Stimulated activated CD8-positive, alpha-beta memory T cell treated with anti-CD3 and anti-CD28 coated beads, Interleukin-7, amount 100 ng/mL, for 4 hours (primary cell): Measurements from ENCODE around the gene NAT9.

Experiments used
- DNase-seq, 2 donors: peaks; one replicate each; pipeline ENCODE4 v3.0.0-alpha.2; 2020; ENCODE audit warnings: low read depth in 2 of 2

Gene NAT9

DNA sequence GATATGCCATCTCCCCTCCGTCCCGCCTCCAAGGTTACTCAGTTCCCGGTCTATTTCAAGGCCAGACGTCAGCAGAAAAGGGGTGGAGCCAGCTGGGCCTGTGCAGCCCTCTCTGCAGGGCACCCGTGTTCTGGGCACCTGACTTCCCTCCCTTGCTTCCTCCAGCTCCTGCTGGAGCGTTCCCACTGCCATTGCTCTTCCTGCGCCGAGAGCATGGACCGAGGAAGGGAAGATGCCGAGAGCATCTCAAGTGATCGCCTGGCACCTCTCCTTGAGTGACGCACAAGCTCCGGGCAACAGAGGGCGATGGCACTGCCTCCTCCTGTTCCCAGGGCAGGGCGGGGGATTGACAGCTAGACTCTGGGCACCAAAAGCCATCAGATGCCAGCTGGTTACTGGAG, 29.4 kb upstream of the NAT9 start:
- no peak for DNase-seq

GRCh38 chr17:74804683-74805082, 28.5 kb upstream of the NAT9 start:
- DNase-seq = no peak

GRCh38 chr17:74803971-74804370, 27.8 kb upstream of the NAT9 start:
- no peak for DNase-seq

DNA sequence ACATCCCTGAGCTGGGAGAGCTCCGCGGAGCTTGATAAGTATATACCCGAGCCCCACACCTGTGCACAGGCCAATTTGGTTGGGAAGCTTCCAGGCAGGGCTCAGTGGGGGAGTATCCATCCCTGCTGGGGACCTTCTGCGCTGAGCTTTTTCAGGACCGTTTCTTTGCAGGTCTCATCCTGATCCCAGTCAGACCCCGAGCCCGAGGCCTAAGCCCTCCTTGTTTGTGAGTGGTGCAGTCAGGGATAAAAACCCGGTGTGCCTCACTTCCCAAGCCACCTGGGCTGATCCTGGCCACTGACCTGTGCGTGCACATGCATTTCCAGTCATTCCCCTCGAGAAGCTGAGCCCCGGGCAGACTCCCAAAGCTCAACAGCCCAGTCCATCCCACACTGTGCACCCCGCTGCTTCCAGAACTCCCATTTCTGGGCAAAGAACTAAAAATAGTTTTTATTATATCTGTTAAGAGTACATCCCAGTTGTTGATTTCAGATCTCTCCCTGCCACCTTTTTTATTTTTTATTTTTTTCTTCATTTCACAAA, 27.3 kb upstream of the NAT9 start:
- no peak for DNase-seq

- no peak for DNase-seq
Measured at GRCh38 chr17:74801896-74802295, 25.8 kb upstream of the NAT9 start.

DNA sequence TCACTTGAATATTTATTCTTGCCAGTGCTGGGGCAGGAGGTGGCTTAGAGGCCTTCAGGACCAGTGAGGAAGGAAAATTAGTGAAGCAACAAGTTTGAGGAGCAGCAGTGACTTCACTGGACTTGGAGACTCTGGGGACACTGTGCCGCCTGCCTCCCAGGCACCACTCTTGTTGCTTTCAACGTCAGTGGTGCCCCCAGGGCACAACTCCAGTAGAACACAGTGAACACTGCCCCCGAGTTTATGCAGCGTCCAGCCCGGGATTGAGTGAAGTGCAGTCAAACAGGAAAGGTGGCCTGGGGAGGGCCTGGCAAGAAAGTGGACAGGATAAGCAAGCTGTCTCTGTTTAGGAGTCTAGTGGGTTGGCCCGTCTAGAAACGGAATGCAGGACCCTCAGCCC, 24.4 kb upstream of the NAT9 start:
- DNase-seq = no peak

- no peak for DNase-seq
Measured at GRCh38 chr17:74799097-74799496, 23.0 kb upstream of the NAT9 start.

GRCh38 chr17:74798239-74798707, 22.1 kb upstream of the NAT9 start:
- no peak for DNase-seq

GRCh38 chr17:74797824-74798223, 21.7 kb upstream of the NAT9 start:
- no peak for DNase-seq

DNA sequence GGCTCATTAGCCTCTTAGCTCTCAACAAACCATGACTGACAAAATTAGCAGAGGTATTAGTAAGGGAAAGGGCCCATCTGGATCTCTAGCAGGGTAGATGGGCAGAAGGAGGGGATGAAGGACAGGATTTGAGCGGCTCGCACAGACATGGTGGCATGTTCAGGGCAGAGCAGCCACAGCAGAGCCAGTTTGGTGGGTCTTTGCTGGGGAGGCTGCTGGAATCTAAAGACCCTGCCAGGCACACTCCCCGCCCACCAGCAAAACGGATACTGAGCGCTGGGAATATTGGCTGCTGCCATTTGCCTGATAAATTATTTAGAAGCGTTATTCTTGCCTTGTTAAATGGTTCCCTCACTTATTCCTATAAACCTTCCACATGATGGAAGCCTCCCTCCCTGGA, 20.7 kb upstream of the NAT9 start:
- DNase-seq = no peak

- no peak for DNase-seq
Measured at GRCh38 chr17:74796211-74796610, 20.1 kb upstream of the NAT9 start.

GRCh38 chr17:74795327-74796020, 19.3 kb upstream of the NAT9 start:
- no peak for DNase-seq

GRCh38 chr17:74792586-74793105, 16.5 kb upstream of the NAT9 start:
- no peak for DNase-seq

DNA sequence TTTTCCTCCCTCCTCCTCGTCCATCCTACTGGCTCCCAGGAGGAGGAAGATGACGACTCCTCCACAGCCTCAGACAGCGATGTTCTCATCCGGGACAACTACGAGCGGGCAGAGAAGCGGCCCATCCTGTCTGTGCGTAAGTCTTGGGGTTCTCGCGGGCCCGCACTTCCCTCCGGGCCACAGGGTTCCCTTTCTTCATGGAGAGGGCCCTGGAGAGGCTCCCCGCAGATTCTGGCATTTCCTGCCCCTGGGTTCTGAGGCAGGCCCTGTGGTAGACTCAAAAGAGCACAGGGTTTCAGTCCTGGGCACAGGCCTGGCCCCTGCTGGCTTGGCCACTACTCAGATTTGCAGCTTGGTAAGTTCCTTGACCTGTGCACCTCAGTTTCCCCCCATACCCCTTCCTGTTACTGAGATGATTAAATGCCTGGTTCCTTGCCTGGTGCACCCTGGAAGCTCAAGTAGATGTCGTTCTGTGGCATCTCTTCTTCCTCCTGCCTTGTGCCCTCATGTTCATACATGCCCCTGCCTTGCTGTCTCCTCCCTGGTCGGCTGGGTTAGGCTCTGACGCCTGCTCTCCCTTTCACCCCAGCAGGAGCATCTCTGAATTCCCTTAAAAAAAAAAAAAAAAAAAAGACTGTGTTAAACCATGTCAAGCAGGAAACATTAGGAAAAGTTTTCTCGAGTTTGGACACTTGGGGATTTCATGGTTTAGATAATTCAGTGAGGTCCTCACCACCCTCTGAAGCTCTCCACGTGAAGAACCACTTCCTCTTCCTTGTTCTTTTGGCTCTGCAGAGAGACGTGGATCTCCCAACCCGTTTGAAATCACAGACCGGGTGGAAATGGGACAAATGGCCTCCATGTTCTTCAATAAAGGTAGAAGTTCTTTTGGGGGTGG, 14.3 kb upstream of the NAT9 start:
- DNase-seq = no peak

- DNase-seq = no peak
Measured at GRCh38 chr17:74786431-74787055, 10.4 kb upstream of the NAT9 start.

DNA sequence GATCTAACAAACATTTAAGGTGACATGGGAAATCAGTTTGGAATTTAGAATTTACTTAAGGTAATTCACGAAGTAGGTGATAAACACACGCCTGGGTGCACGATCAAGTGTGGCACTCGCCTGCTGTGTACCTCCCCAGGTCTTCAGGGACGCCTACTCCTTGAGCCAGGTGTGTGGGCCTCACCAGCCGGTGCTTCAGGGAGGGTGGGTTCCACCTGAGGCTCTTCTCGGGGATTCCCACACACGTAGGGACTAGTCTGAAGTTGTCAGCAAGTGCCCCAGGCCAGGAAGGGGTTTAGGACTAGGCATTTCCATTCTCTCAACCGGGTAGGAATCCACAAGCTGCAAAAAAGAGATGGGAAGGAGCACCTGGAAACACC, 9.8 kb upstream of the NAT9 start:
- DNase-seq = no peak

DNA sequence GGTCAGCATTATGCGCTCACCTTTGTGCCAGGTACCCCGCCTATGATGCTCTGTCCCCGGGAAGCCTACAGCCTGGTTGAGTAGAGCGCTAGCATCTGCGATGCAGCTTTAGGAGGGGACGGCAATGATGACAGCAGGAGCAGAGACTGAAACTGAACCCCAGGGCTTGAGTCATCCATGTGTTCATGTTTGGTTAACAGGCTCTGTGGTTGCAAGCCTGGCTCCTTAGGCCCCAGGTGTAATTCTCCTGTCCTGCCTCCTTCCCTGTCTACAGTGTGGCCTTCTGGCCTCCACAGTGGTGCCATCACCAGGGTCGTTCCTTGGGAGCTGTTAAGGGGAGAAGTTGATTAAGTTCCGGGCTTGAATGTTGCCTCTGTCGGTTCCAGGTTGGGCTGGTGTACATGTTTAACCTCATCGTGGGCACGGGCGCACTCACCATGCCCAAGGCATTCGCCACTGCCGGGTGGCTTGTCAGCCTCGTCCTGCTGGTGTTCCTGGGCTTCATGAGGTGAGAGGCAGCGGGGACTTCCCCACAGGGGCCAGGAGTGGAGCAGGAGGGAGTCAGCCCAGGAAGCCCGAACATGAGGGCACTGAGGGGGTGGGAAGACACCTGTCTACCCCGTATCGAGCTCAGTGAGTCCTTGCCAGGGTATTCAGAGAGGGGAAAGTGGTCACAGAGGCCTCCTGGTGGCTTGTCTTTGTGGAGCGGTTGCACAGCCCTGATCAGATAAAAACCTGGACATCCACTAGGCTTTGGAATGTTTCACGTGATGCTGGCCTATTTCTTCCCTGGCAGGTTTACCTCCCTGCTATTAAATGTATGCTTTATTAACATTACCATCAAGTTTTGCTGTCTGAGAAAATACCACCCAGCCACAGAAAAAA, 9.2 kb upstream of the NAT9 start:
- no peak for DNase-seq

- DNase-seq = no peak
Measured at GRCh38 chr17:74784125-74784810, 8.1 kb upstream of the NAT9 start.

DNA sequence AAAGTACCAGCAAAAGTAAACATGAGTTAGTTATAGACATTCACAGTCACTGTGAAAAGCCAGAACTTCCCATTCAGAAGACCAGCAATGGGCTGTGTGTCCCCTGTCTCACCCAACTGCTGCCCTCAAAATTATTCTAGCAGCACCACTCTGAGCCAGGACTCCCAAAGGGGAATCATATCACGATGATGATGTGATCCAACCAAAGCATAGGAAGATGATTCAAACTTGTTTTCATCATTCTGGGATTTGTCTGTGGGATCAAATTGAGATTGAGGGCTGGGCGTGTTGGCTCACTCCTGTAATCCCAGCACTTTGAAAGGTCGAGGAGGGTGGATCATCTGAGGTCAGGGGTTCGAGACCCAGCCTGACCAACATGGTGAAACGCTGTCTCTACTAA, 6.4 kb upstream of the NAT9 start:
- DNase-seq = no peak

DNA sequence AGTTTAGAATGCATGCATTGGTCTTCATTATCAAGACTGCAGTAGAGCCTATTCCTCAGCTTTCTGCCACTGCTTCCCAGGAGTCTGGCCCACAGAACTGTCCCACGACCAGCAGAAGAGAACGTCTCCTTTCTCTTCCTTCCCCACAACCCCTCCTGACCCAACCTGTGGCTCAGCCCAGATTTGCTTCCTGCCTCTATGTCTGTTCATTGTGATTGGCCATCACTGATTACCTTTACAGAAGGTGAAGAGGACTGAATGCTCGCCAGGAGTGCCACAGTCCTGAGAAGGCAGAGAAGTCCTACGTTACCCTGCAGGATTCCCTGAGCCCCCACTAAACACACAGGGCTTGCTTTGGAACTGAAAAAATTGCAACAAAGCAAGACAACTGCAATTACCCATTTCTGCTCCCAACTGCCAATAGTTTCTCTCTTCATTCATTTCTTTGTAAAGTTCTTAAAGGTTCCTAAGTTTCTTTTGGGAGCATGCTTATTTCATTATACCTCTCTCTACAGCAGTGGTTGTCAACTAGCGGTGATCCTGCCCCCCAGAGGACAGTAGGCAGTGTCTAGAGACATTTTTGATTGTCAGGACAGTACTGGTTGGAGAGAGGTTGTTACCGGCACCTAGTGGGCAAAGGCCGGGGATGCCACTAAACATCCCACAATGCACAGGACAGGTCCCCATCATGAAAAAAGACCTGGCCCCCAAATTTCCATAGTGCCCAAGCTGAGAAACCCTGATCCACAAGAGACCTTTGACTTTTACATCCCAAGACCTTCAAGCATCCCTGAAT, 4.5 kb upstream of the NAT9 start:
- no peak for DNase-seq
